Cardiac fibroblast (primary cell): ENCODE data around the gene S100A13.
"Not testable (repeated sequence)": the region's sequence is repeated elsewhere in the genome, so short reads cannot be mapped to it uniquely, and the experiment has no call there.

Source experiments
- DNase-seq, 2 donors: peaks; one replicate each; pipeline versions ENCODE4 v3.0.0 to v3.0.0-alpha.2; 2010; ENCODE audit warnings: low read depth in 2 of 2
- H3K4me3 ChIP-seq, 2 donors: replicated peaks in 1 of 2; 1 replicate in 1 of 2; 2 replicates in 1 of 2; pipeline ENCODE4 v1.5.1; 2011; ENCODE audit warnings: low read depth in 2 of 2, low read length in 2 of 2, mild to moderate bottlenecking in 2 of 2, moderate library complexity in 1 of 2
- CTCF ChIP-seq: IDR thresholded peaks from one replicate; pipeline ENCODE4 v1.5.1; 2011; ENCODE audit warnings: low read depth, mild to moderate bottlenecking, low read length, inconsistent platforms

Gene S100A13

GRCh38 chr1:153598309-153599172 lies 28.8 kb downstream of the S100A13 start:
- DNase-seq = peak; percentile 77 to 82
- H3K4me3 ChIP-seq = no peak overlapping the region
- TF ChIP-seq CTCF = no peak

- DNase-seq = peak in 1 of 2 donors; percentile 72
- TF ChIP-seq CTCF = no peak
- H3K4me3 ChIP-seq = no peak overlapping the region
Observed at GRCh38 chr1:153597206-153597605, 30.1 kb downstream of the S100A13 start.

- DNase-seq = no peak
- no peak for TF ChIP-seq CTCF
Observed at GRCh38 chr1:153592748-153593147, 34.6 kb downstream of the S100A13 start.

GRCh38 chr1:153588482-153588881 lies 38.8 kb downstream of the S100A13 start:
- no peak for TF ChIP-seq CTCF
- DNase-seq = no peak
- no peak overlapping the region for H3K4me3 ChIP-seq

More at GRCh38 chr1:153592748-153593147, 34.6 kb downstream of the S100A13 start:
- H3K4me3 ChIP-seq = no peak overlapping the region

- not testable (repeated sequence) for DNase-seq, H3K4me3 ChIP-seq
Observed at GRCh38 chr1:153588033-153588432, 39.3 kb downstream of the S100A13 start.

GRCh38 chr1:153587314-153587713 lies 40.0 kb downstream of the S100A13 start:
- no peak for TF ChIP-seq CTCF
- DNase-seq = no peak
- H3K4me3 ChIP-seq = no peak overlapping the region

GRCh38 chr1:153586347-153586746 lies 41.0 kb downstream of the S100A13 start:
- no peak overlapping the region for H3K4me3 ChIP-seq
- no peak for TF ChIP-seq CTCF
- DNase-seq = no peak
